Skeletal muscle tissue (tissue), 4 donors: ENCODE data around the gene BACH2. TPM values are rescaled to one million over a fixed set of nuclear protein-coding genes. Genes with fewer than 3 reads are reported as not detected.

Source experiments
- H3K27ac ChIP-seq: one replicate; pipeline ENCODE4 v1.7.0; 2013; ENCODE audit warnings: mild to moderate bottlenecking, low read depth, low read length, inconsistent platforms
- H3K27me3 ChIP-seq, 3 donors: one replicate each; pipeline ENCODE4 v1.7.0; 2013; ENCODE audit warnings: low read length in 3 of 3; ENCODE audit not compliant: control insufficient read depth in 3 of 3, insufficient read depth in 3 of 3
- H3K36me3 ChIP-seq, 3 donors: one replicate each; pipeline ENCODE4 v1.7.0; 2013; ENCODE audit warnings: low read length in 3 of 3; ENCODE audit not compliant: control insufficient read depth in 3 of 3, insufficient read depth in 3 of 3
- H3K4me1 ChIP-seq, 3 donors: one replicate each; pipeline ENCODE4 v1.7.0; 2013; ENCODE audit warnings: low read length in 3 of 3, mild to moderate bottlenecking in 3 of 3; ENCODE audit not compliant: control insufficient read depth in 3 of 3, insufficient read depth in 3 of 3
- H3K4me3 ChIP-seq, 3 donors: one replicate each; pipeline ENCODE4 v1.7.0; 2013; ENCODE audit warnings: low read length in 3 of 3
- H3K9ac ChIP-seq, 3 donors: one replicate each; pipeline ENCODE4 v1.7.0; 2013; ENCODE audit warnings: low read length in 3 of 3, mild to moderate bottlenecking in 3 of 3, moderate library complexity in 2 of 3, low read depth in 1 of 3
- H3K9me3 ChIP-seq, 3 donors: one replicate each; pipeline ENCODE4 v1.7.0; 2013; ENCODE audit warnings: low read length in 3 of 3; ENCODE audit not compliant: control insufficient read depth in 3 of 3
- total RNA-seq: library from RNA; depleted of rRNA; stranded (reverse); fragments of >200 nt; gene quantifications from one replicate; pipeline ENCODE4 v1.2.3, GENCODE V29; 2014
- donor health status: Osteomylitis.

The BACH2 gene
- total RNA-seq, 1 donor from 2014 or later: 3.7 TPM

- no peaks in the 10 kb centered on the region for H3K9me3 ChIP-seq
- H3K27ac ChIP-seq: no peak overlapping the region
- H3K27me3 ChIP-seq: no peaks in the 10 kb centered on the region
- no peak overlapping the region for H3K4me3 ChIP-seq
- H3K9ac ChIP-seq: no peak overlapping the region
- no peaks in the 10 kb centered on the region for H3K4me1 ChIP-seq
- no peaks in the 10 kb centered on the region for H3K36me3 ChIP-seq
Observed at GRCh38 chr6:90151576-90152422, 144.8 kb downstream of the BACH2 start.

GRCh38 chr6:90149280-90149679 lies 147.4 kb downstream of the BACH2 start:
- Histone ChIP-seq H3K9me3 (no peaks in the 10 kb centered on the region), H3K36me3 (no peaks in the 10 kb centered on the region), H3K4me1 (peaks cover 0 to 2% (median 0%) of the 10 kb centered on the region in 3 donors), H3K27me3 (no peaks in the 10 kb centered on the region), H3K4me3 (no peak overlapping the region), H3K27ac (no peak overlapping the region), H3K9ac (no peak overlapping the region)

- no peak overlapping the region for H3K27ac ChIP-seq
- H3K4me1 ChIP-seq: peaks cover 0 to 2% (median 0%) of the 10 kb centered on the region in 3 donors
- H3K9me3 ChIP-seq: no peaks in the 10 kb centered on the region
- H3K4me3 ChIP-seq: no peak overlapping the region
- no peaks in the 10 kb centered on the region for H3K27me3 ChIP-seq
- no peaks in the 10 kb centered on the region for H3K36me3 ChIP-seq
- no peak overlapping the region for H3K9ac ChIP-seq
Observed at GRCh38 chr6:90148867-90149266, 147.8 kb downstream of the BACH2 start.

- H3K4me3 ChIP-seq: no peak overlapping the region
- peaks cover 0 to 2% (median 0%) of the 10 kb centered on the region in 3 donors for H3K4me1 ChIP-seq
- no peak overlapping the region for H3K9ac ChIP-seq
- H3K36me3 ChIP-seq: no peaks in the 10 kb centered on the region
- no peak overlapping the region for H3K27ac ChIP-seq
- no peaks in the 10 kb centered on the region for H3K9me3 ChIP-seq
- H3K27me3 ChIP-seq: no peaks in the 10 kb centered on the region
Observed at GRCh38 chr6:90146921-90147649, 149.6 kb downstream of the BACH2 start.

- no peak overlapping the region for H3K9ac ChIP-seq
- H3K36me3 ChIP-seq: no peaks in the 10 kb centered on the region
- no peaks in the 10 kb centered on the region for H3K9me3 ChIP-seq
- no peaks in the 10 kb centered on the region for H3K27me3 ChIP-seq
- no peak overlapping the region for H3K4me3 ChIP-seq
- no peak overlapping the region for H3K27ac ChIP-seq
- H3K4me1 ChIP-seq: peaks cover 0 to 2% (median 0%) of the 10 kb centered on the region in 3 donors
Observed at GRCh38 chr6:90146024-90146423, 150.6 kb downstream of the BACH2 start.

- H3K4me3 ChIP-seq: no peak overlapping the region
- H3K27me3 ChIP-seq: no peaks in the 10 kb centered on the region
- no peak overlapping the region for H3K9ac ChIP-seq
- peaks cover 0 to 2% (median 0%) of the 10 kb centered on the region in 3 donors for H3K4me1 ChIP-seq
- no peak overlapping the region for H3K27ac ChIP-seq
- H3K36me3 ChIP-seq: no peaks in the 10 kb centered on the region
- H3K9me3 ChIP-seq: no peaks in the 10 kb centered on the region
Observed at GRCh38 chr6:90144928-90145555, 151.6 kb downstream of the BACH2 start.

GRCh38 chr6:90144396-90144795 lies 152.2 kb downstream of the BACH2 start:
- H3K27me3 ChIP-seq: no peaks in the 10 kb centered on the region
- H3K27ac ChIP-seq: no peak overlapping the region
- no peak overlapping the region for H3K4me3 ChIP-seq
- no peaks in the 10 kb centered on the region for H3K9me3 ChIP-seq
- H3K36me3 ChIP-seq: no peaks in the 10 kb centered on the region
- peaks cover 0 to 2% (median 0%) of the 10 kb centered on the region in 3 donors for H3K4me1 ChIP-seq
- H3K9ac ChIP-seq: no peak overlapping the region

GRCh38 chr6:90140683-90141082 lies 156.0 kb downstream of the BACH2 start:
- H3K4me3 ChIP-seq: no peak overlapping the region
- H3K9me3 ChIP-seq: no peaks in the 10 kb centered on the region
- H3K27ac ChIP-seq: no peak overlapping the region
- H3K27me3 ChIP-seq: no peaks in the 10 kb centered on the region
- peaks cover 15 to 20% (median 16%) of the 10 kb centered on the region in 3 donors for H3K4me1 ChIP-seq
- H3K9ac ChIP-seq: no peak overlapping the region
- H3K36me3 ChIP-seq: no peaks in the 10 kb centered on the region

- H3K4me1 ChIP-seq: peaks cover 15 to 22% (median 18%) of the 10 kb centered on the region in 3 donors
- H3K27ac ChIP-seq: no peak overlapping the region
- no peaks in the 10 kb centered on the region for H3K27me3 ChIP-seq
- H3K36me3 ChIP-seq: no peaks in the 10 kb centered on the region
- no peak overlapping the region for H3K9ac ChIP-seq
- no peak overlapping the region for H3K4me3 ChIP-seq
- no peaks in the 10 kb centered on the region for H3K9me3 ChIP-seq
Observed at GRCh38 chr6:90139272-90139817, 157.3 kb downstream of the BACH2 start.
